DOHH2 (cell line): ENCODE results near the gene P2RX7.

ENCODE experiments used
- H3F3A ChIP-seq: fragments of 200-600 bp; sonication (generic), shearing (Covaris generic); 2 replicates; pipeline ENCODE4 v1.6.0; 2016; ENCODE audit warnings: antibody characterized with exemption, mild to moderate bottlenecking; ENCODE audit not compliant: control insufficient read depth, insufficient read depth
- H3K27ac ChIP-seq: fragments of 200-600 bp; sonication (generic); 2 replicates; pipeline ENCODE4 v1.5.1; 2014; ENCODE audit warnings: low read depth, mild to moderate bottlenecking, low read length, moderate library complexity
- H3K27me3 ChIP-seq: fragments of 200-600 bp; sonication (generic); 2 replicates; pipeline ENCODE4 v1.6.1; 2014; ENCODE audit warnings: mild to moderate bottlenecking, low read length, mixed read lengths; ENCODE audit not compliant: control insufficient read depth
- H3K36me3 ChIP-seq: fragments of 200-600 bp; sonication (generic); 2 replicates; pipeline ENCODE4 v1.6.1; 2014; ENCODE audit warnings: mild to moderate bottlenecking, low read length, moderate library complexity, mixed read lengths; ENCODE audit not compliant: control insufficient read depth
- H3K4me1 ChIP-seq: fragments of 200-600 bp; sonication (generic); 2 replicates; pipeline ENCODE4 v1.6.1; 2014; ENCODE audit warnings: mild to moderate bottlenecking, low read length, mixed read lengths; ENCODE audit not compliant: control insufficient read depth
- H3K4me2 ChIP-seq: fragments of 200-600 bp; sonication (generic); 2 replicates; pipeline ENCODE4 v1.6.0; 2014; ENCODE audit warnings: mild to moderate bottlenecking, low read length, moderate library complexity
- H3K4me3 ChIP-seq: fragments of 200-600 bp; sonication (generic); 2 replicates; pipeline ENCODE4 v1.5.1; 2014; ENCODE audit warnings: mild to moderate bottlenecking, low read length, mixed read lengths
- H3K79me2 ChIP-seq: fragments of 200-600 bp; sonication (generic); 2 replicates; pipeline ENCODE4 v1.6.1; 2014; ENCODE audit warnings: mild to moderate bottlenecking, low read length, mixed read lengths; ENCODE audit not compliant: control insufficient read depth
- H3K9me2 ChIP-seq: fragments of 200-600 bp; sonication (generic); replicated peaks from 2 replicates; pipeline ENCODE4 v1.6.1; 2014; ENCODE audit warnings: mild to moderate bottlenecking, low read length, mixed read lengths; ENCODE audit not compliant: control insufficient read depth
- H3K9me3 ChIP-seq: fragments of 200-600 bp; sonication (generic); 2 replicates; pipeline ENCODE4 v1.6.1; 2014; ENCODE audit warnings: antibody characterized with exemption, low read length, mixed read lengths; ENCODE audit not compliant: control insufficient read depth, insufficient read depth
- H4K20me1 ChIP-seq: fragments of 200-600 bp; sonication (generic); 2 replicates; pipeline ENCODE4 v1.6.0; 2014; ENCODE audit warnings: low read depth, mild to moderate bottlenecking, antibody characterized with exemption, low read length, moderate library complexity; ENCODE audit not compliant: control insufficient read depth, insufficient read depth
- EZH2phosphoT487 ChIP-seq: fragments of 200-600 bp; sonication (generic); IDR thresholded peaks from 2 replicates; pipeline ENCODE4 v1.6.1; 2017; ENCODE audit warnings: borderline replicate concordance, mild to moderate bottlenecking, antibody characterized with exemption, low read length, moderate library complexity, mixed read lengths
- TF ChIP-seq, protein P1 (sequence below): fragments of 200-600 bp; sonication (generic); IDR thresholded peaks from one replicate; pipeline ENCODE4 v1.5.1; 2014; ENCODE audit warnings: antibody characterized with exemption, mild to moderate bottlenecking, low read depth, low read length; ENCODE audit not compliant: poor library complexity, severe bottlenecking

P2RX7 gene

DNA sequence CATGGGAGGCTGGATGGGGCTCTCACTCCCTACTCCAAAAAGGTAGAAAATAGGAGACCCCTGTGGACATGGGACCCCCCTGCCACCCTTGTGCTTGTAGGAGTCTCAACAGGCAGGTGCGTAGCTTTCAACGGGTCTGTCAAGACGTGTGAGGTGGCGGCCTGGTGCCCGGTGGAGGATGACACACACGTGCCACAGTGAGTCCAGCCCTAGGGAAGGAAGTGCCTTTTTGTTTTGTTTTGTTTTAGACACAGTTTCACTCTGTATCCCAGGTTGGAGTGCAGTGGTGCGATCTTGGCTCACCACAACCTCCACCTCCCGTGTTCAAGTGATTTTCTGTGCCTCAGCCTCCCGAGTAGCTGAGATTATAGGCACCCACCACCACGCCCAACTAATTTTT is 90.2 kb downstream of the P2RX7 start:
- no peaks in the 10 kb centered on the region for H4K20me1 ChIP-seq
- H3K79me2 ChIP-seq = no peaks in the 10 kb centered on the region
- H3K4me1 ChIP-seq = peaks cover 34% of the 10 kb centered on the region
- H3K27me3 ChIP-seq = no peaks in the 10 kb centered on the region
- H3K27ac ChIP-seq = peak overlapping the region; percentile 45
- TF ChIP-seq EZH2phosphoT487 = no peak
- TF ChIP-seq, protein P1, sequence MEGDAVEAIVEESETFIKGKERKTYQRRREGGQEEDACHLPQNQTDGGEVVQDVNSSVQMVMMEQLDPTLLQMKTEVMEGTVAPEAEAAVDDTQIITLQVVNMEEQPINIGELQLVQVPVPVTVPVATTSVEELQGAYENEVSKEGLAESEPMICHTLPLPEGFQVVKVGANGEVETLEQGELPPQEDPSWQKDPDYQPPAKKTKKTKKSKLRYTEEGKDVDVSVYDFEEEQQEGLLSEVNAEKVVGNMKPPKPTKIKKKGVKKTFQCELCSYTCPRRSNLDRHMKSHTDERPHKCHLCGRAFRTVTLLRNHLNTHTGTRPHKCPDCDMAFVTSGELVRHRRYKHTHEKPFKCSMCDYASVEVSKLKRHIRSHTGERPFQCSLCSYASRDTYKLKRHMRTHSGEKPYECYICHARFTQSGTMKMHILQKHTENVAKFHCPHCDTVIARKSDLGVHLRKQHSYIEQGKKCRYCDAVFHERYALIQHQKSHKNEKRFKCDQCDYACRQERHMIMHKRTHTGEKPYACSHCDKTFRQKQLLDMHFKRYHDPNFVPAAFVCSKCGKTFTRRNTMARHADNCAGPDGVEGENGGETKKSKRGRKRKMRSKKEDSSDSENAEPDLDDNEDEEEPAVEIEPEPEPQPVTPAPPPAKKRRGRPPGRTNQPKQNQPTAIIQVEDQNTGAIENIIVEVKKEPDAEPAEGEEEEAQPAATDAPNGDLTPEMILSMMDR = no peak
- H3K9me3 ChIP-seq = no peaks in the 10 kb centered on the region
- peak overlapping the region; percentile 60 for H3K4me2 ChIP-seq
- H3K36me3 ChIP-seq = no peaks in the 10 kb centered on the region
- H3K4me3 ChIP-seq = peak overlapping the region; percentile 37; the same call in 1 of the 2 replicates
- H3K9me2 ChIP-seq = no peaks in the 10 kb centered on the region
- peaks cover 4% of the 10 kb centered on the region; the same call in 1 of the 2 replicates for H3F3A ChIP-seq

DNA sequence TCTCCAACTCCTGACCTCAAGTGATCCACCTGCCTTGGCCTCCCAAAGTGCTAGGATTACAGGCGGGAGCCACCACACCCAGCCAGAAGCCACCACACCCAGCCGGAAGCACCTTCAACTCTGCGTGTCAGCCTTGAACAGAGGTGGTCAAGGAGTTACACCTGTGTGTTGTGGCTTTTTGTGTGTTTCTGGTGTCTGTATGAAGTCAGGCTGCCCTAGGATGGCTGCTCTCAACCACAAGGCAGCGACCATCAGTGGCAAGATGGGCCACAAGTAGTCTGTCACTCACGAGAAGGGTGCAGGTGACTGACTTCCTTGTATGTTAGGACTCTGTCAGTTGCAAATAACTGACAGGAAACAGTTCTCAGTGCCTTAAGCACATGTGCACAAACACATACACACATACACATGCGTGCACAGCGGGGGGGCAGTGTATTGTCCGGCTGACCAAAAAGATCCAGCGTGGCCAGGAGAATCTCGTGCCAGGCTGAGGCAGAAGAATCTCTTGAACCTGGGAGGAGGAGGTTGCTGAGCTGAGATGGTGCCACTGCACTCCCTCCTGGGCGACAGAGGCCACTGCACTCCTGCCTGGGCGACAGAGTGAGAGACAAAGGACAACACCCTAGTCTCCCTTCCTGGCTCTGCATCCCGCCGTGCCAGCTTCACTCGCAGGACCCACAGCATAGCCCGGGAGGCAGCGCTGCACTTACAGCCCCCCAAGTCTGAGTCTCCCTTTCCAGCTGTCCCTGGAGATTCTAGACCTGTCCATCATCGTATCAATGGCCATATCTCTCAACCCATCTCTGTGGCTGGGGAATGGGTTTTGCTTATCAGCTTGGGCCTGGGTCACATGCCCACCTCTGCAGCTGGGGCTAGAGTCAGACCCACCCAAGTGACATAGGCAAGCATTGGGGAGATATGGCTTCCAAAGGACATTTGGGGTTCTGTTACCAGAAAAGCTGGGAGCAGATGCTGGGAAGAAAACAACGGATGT is 90.9 kb downstream of the P2RX7 start:
- Histone ChIP-seq H3K36me3 (no peaks in the 10 kb centered on the region), H3K27ac (peak overlapping the region; percentile 45), H3K27me3 (no peaks in the 10 kb centered on the region), H3K4me2 (peak overlapping the region; percentile 60), H3K4me3 (peak overlapping the region; percentile 37), H3K4me1 (peaks cover 36% of the 10 kb centered on the region), H3K79me2 (no peaks in the 10 kb centered on the region), H3K9me3 (no peaks in the 10 kb centered on the region), H3F3A (peaks cover 4% of the 10 kb centered on the region; the same call in 1 of the 2 replicates), H4K20me1 (no peaks in the 10 kb centered on the region), H3K9me2 (no peaks in the 10 kb centered on the region)
- no peak for TF ChIP-seq EZH2phosphoT487
- TF ChIP-seq, protein P1 = peak; percentile 72

GRCh38 chr12:121224591-121224990 is 91.9 kb downstream of the P2RX7 start:
- H3K79me2 ChIP-seq = no peaks in the 10 kb centered on the region
- H3K9me2 ChIP-seq = no peaks in the 10 kb centered on the region
- no peak for TF ChIP-seq EZH2phosphoT487
- TF ChIP-seq, protein P1 = no peak
- no peak overlapping the region for H3K4me3 ChIP-seq
- H4K20me1 ChIP-seq = no peaks in the 10 kb centered on the region
- peaks cover 36% of the 10 kb centered on the region for H3K4me1 ChIP-seq
- H3K27ac ChIP-seq = no peak overlapping the region
- H3K9me3 ChIP-seq = no peaks in the 10 kb centered on the region
- H3F3A ChIP-seq = peaks cover 4% of the 10 kb centered on the region; the same call in 1 of the 2 replicates
- H3K27me3 ChIP-seq = no peaks in the 10 kb centered on the region
- H3K4me2 ChIP-seq = no peak overlapping the region
- H3K36me3 ChIP-seq = no peaks in the 10 kb centered on the region
